ENCODE results near the gene C12orf76. TPM values are rescaled to one million over a fixed set of nuclear protein-coding genes. Genes with fewer than 3 reads are reported as not detected.

C12orf76 gene
- total RNA-seq, 1 experiment from 2014 or later: 9.7 TPM

DNA sequence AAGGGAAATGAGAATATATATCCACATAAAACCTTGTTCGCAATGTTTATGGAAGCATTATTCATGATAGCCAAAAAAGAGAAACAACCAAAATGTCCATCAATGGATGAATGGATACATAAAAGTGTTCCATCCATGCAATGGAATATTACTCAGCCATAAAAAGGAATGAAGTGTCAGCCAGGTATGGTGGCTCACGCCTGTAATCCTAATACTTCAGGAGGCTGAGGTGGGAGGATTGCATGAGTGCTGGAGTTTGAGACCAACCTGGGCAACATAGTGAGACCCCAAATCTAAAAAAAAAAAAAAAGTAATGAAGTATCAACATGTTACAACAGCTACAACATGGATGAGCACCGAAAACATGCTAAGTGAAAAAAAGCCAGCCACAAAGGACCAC is 23.6 kb upstream of the C12orf76 start:
- H3K79me2 ChIP-seq (ENCODE audit: insufficient read depth, low read length): no peaks in the 10 kb centered on the region
- H2BK120ac ChIP-seq (ENCODE audit: low read depth, low read length, poor library complexity, severe bottlenecking): no peak overlapping the region
- no peak overlapping the region for H3K14ac ChIP-seq (ENCODE audit: insufficient read depth, low read length)
- H3K79me1 ChIP-seq (ENCODE audit: insufficient read depth, low read depth, low read length, poor library complexity, severe bottlenecking): no peaks in the 10 kb centered on the region
- H3K18ac ChIP-seq (ENCODE audit: insufficient read length, low read depth, low read length): no peak overlapping the region
- no peak overlapping the region for H3K9ac ChIP-seq (ENCODE audit: extremely low read depth, insufficient read length, low read length)
- no peak overlapping the region for H2BK15ac ChIP-seq (ENCODE audit: low read depth, low read length)
- H3K4me1 ChIP-seq (ENCODE audit: insufficient read depth, low read length): no peaks in the 10 kb centered on the region
- no peak overlapping the region for H2AFZ ChIP-seq (ENCODE audit: low read length)
- H3K23ac ChIP-seq (ENCODE audit: insufficient read length, low read depth, low read length): no peak overlapping the region
- no peaks in the 10 kb centered on the region for H3K23me2 ChIP-seq (ENCODE audit: insufficient read length, low read depth, low read length, poor library complexity, severe bottlenecking)
- H2BK5ac ChIP-seq (ENCODE audit: insufficient read length, low read length): no peak overlapping the region
- no peak overlapping the region for H4K5ac ChIP-seq (ENCODE audit: insufficient read length, low read depth, low read length)
- TF ChIP-seq, protein P1, sequence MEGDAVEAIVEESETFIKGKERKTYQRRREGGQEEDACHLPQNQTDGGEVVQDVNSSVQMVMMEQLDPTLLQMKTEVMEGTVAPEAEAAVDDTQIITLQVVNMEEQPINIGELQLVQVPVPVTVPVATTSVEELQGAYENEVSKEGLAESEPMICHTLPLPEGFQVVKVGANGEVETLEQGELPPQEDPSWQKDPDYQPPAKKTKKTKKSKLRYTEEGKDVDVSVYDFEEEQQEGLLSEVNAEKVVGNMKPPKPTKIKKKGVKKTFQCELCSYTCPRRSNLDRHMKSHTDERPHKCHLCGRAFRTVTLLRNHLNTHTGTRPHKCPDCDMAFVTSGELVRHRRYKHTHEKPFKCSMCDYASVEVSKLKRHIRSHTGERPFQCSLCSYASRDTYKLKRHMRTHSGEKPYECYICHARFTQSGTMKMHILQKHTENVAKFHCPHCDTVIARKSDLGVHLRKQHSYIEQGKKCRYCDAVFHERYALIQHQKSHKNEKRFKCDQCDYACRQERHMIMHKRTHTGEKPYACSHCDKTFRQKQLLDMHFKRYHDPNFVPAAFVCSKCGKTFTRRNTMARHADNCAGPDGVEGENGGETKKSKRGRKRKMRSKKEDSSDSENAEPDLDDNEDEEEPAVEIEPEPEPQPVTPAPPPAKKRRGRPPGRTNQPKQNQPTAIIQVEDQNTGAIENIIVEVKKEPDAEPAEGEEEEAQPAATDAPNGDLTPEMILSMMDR (conservative IDR thresholded peaks at IDR 0.05): no peak
- H2AK5ac ChIP-seq (ENCODE audit: insufficient read length, low read length): no peak overlapping the region
- H3K4me3 Mint-ChIP-seq: no peak overlapping the region
- DNase-seq: no peak
- H4K20me1 ChIP-seq (ENCODE audit: control insufficient read depth, insufficient read depth, insufficient read length): no peaks in the 10 kb centered on the region
- no peak overlapping the region for H3K27ac ChIP-seq (ENCODE audit: insufficient read length, low read depth, low read length)
- H3T11ph ChIP-seq (ENCODE audit: low read length): no peak overlapping the region
- H3K4me1 Mint-ChIP-seq: peaks cover 4 to 6% of the 10 kb centered on the region in 2 experiments; a peak in 1 of 4 replicates
- no peak overlapping the region for H4K8ac ChIP-seq (replicated peaks; ENCODE audit: insufficient read length, low read depth, low read length)
- no peak overlapping the region for H3K4me2 ChIP-seq (ENCODE audit: insufficient read depth, insufficient read length, low read length)
- H3K27ac Mint-ChIP-seq: no peak overlapping the region
- peaks cover 9% of the 10 kb centered on the region for H3K27me3 Mint-ChIP-seq (ENCODE audit: low read depth)
- H4K91ac ChIP-seq (ENCODE audit: insufficient read length, low read depth, low read length): no peak overlapping the region
- H3K4ac ChIP-seq (ENCODE audit: low read depth, low read length): no peak overlapping the region
- no CpG with 5 or more reads among the region's 3 CpGs for WGBS (ENCODE audit: extremely low coverage, insufficient read length, low lambda C conversion rate)
- H3K9me3 ChIP-seq (ENCODE audit: control insufficient read depth, low read depth, low read length): no peaks in the 10 kb centered on the region
- no peaks in the 10 kb centered on the region for H3K36me3 Mint-ChIP-seq (ENCODE audit: insufficient read depth in 1 of 3, low read depth in 3 of 3)
- no peak overlapping the region for H3K56ac ChIP-seq (ENCODE audit: insufficient read length, low read depth, low read length)
- H2BK20ac ChIP-seq (ENCODE audit: low read depth, low read length, poor library complexity, severe bottlenecking): no peak overlapping the region
- no peaks in the 10 kb centered on the region; a peak in 1 of 5 replicates for H3K9me3 Mint-ChIP-seq
- no peak overlapping the region for H2BK12ac ChIP-seq (ENCODE audit: insufficient read length, low read depth, low read length)
- no peaks in the 10 kb centered on the region for H3K27me3 ChIP-seq (ENCODE audit: insufficient read depth, low read length)

Data from H9 (cell line).